Calu3 (cell line): Measurements from ENCODE around the gene MED29. TPM values are rescaled to one million over a fixed set of nuclear protein-coding genes. Genes with fewer than 3 reads are reported as not detected.

Source experiments
- BruUV-seq: library from RNA; stranded (reverse); fragments of 400-500 nt; replicated peaks from 2 replicates; lab custom pipeline; 2021; lab: Mats Ljungman, UMichigan
- CTCF ChIA-PET: fragments of 300-600 bp; sonication (Branson Sonifier 250); formaldehyde crosslinking; loops from one replicate; lab custom pipeline; 2022; ENCODE audit warnings: antibody characterized with exemption; lab: Charles Lee
- DNase-seq: peaks from one replicate; pipeline ENCODE4 v3.0.0; 2022
- H3K27ac Mint-ChIP-seq: one replicate; pipeline ENCODE4 v1.8.0; 2022; ENCODE audit warnings: mixed read lengths; ENCODE audit not compliant: unreplicated experiment
- H3K27me3 Mint-ChIP-seq: one replicate; pipeline ENCODE4 v1.8.0; 2022; ENCODE audit warnings: mixed read lengths; ENCODE audit not compliant: unreplicated experiment
- H3K36me3 Mint-ChIP-seq: one replicate; pipeline ENCODE4 v1.8.0; 2022; ENCODE audit warnings: mild to moderate bottlenecking, moderate library complexity, mixed read lengths; ENCODE audit not compliant: insufficient read depth, unreplicated experiment
- H3K4me1 Mint-ChIP-seq: one replicate; pipeline ENCODE4 v1.8.0; 2022; ENCODE audit warnings: mild to moderate bottlenecking, low read depth, mixed read lengths; ENCODE audit not compliant: unreplicated experiment
- H3K4me3 Mint-ChIP-seq: one replicate; pipeline ENCODE4 v1.8.0; 2022; ENCODE audit warnings: mild to moderate bottlenecking, low read depth, moderate library complexity, mixed read lengths; ENCODE audit not compliant: unreplicated experiment
- H3K9me3 Mint-ChIP-seq: one replicate; pipeline ENCODE4 v1.8.0; 2022; ENCODE audit warnings: low read depth, mixed read lengths; ENCODE audit not compliant: unreplicated experiment
- CTCF ChIP-seq: fragments of 200-600 bp; IDR thresholded peaks from one replicate; pipeline ENCODE4 v1.8.0; 2022; ENCODE audit warnings: antibody characterized with exemption; ENCODE audit not compliant: unreplicated experiment
- intact Hi-C: fragments of 100-400 bp; cut with micrococcal nuclease; formaldehyde crosslinking; loops from one replicate; pipeline ENCODE4 v1.10.0; 2022; ENCODE audit not compliant: unreplicated experiment
- total RNA-seq: library from RNA; stranded (reverse); gene quantifications from 2 replicates; pipeline ENCODE4 v1.2.3, GENCODE V29; 2022

Gene MED29
- total RNA-seq, 1 experiment from 2014 or later = 56.8 TPM

GRCh38 chr19:39351537-39352064 lies 39.6 kb upstream of the MED29 start:
- no peak for TF ChIP-seq CTCF
- Mint-ChIP-seq H3K36me3 (peaks cover 32% of the 10 kb centered on the region), H3K9me3 (no peaks in the 10 kb centered on the region), H3K27me3 (no peaks in the 10 kb centered on the region), H3K4me1 (peaks cover 12% of the 10 kb centered on the region), H3K4me3 (no peak overlapping the region), H3K27ac (no peak overlapping the region)
- CTCF ChIA-PET = no interaction called here
- BruUV-seq = no TSS peak
- intact Hi-C loops = no loop called here
- DNase-seq = no peak

GRCh38 chr19:39352381-39353255 lies 38.6 kb upstream of the MED29 start:
- Mint-ChIP-seq H3K36me3 (peaks cover 42% of the 10 kb centered on the region), H3K9me3 (no peaks in the 10 kb centered on the region), H3K27ac (no peak overlapping the region), H3K4me1 (peaks cover 7% of the 10 kb centered on the region), H3K27me3 (no peaks in the 10 kb centered on the region), H3K4me3 (no peak overlapping the region)
- TF ChIP-seq CTCF = no peak
- CTCF ChIA-PET = no interaction called here
- no peak for DNase-seq
- intact Hi-C loops = no loop called here
- no TSS peak for BruUV-seq

GRCh38 chr19:39355253-39355652 lies 35.9 kb upstream of the MED29 start:
- intact Hi-C loops = no loop called here
- DNase-seq = no peak
- no TSS peak for BruUV-seq
- CTCF ChIA-PET = interaction anchor here (0.6 kb wide), 1 partner anchor 163 kb away, joined by 3 read pairs; no protein-coding TSS in a partner anchor
- no peak for TF ChIP-seq CTCF
- H3K27me3 Mint-ChIP-seq = no peaks in the 10 kb centered on the region
- H3K36me3 Mint-ChIP-seq = peaks cover 64% of the 10 kb centered on the region
- H3K27ac Mint-ChIP-seq = no peak overlapping the region
- H3K4me1 Mint-ChIP-seq = no peaks in the 10 kb centered on the region
- no peaks in the 10 kb centered on the region for H3K9me3 Mint-ChIP-seq
- H3K4me3 Mint-ChIP-seq = no peak overlapping the region

GRCh38 chr19:39356073-39356472 lies 35.1 kb upstream of the MED29 start:
- Mint-ChIP-seq H3K27me3 (no peaks in the 10 kb centered on the region), H3K9me3 (no peaks in the 10 kb centered on the region), H3K27ac (no peak overlapping the region), H3K36me3 (peaks cover 72% of the 10 kb centered on the region), H3K4me3 (no peak overlapping the region), H3K4me1 (no peaks in the 10 kb centered on the region)
- DNase-seq = no peak
- BruUV-seq = no TSS peak
- CTCF ChIA-PET = no interaction called here
- intact Hi-C loops = no loop called here
- no peak for TF ChIP-seq CTCF
